K562 (cell line): Measurements from ENCODE around the gene EGFL7. TPM values are rescaled to one million over a fixed set of nuclear protein-coding genes. Genes with fewer than 3 reads are reported as not detected.

Experiments used
- DPF2 ChIP-seq: fragments of 450-650 bp; IDR thresholded peaks from 2 replicates; pipeline ENCODE4 v1.6.1; 2016
- FOXP1 ChIP-seq: sonication (generic); formaldehyde crosslinking; IDR thresholded peaks from 2 replicates; pipeline ENCODE4 v1.8.0; 2022; ENCODE audit warnings: mild to moderate bottlenecking, missing genetic modification reagents
- MYBL2 ChIP-seq, 2 experiments: fragments of 450-650 bp in 1 of 2; sonication (generic) in 1 of 2; formaldehyde crosslinking in 1 of 2; IDR thresholded peaks; 2 replicates each; pipeline versions ENCODE4 v1.6.1 to v1.8.1; 2017 to 2022; ENCODE audit warnings: borderline replicate concordance in 1 of 2, inconsistent platforms in 1 of 2, low read depth in 1 of 2, mild to moderate bottlenecking in 1 of 2, missing genetic modification reagents in 1 of 2, moderate library complexity in 1 of 2
- POLR3G ChIP-seq: IDR thresholded peaks from 2 replicates; pipeline ENCODE4 v1.6.1; 2011; ENCODE audit not compliant: insufficient read length, insufficient replicate concordance; ENCODE audit errors: extremely low read depth
- STAT5A ChIP-seq: IDR thresholded peaks from 2 replicates; pipeline ENCODE4 v1.6.1; 2012; ENCODE audit warnings: low read length, inconsistent platforms, borderline replicate concordance
- ZNF197 ChIP-seq: fragments of 200-800 bp; sonication (Bioruptor generic); IDR thresholded peaks from 2 replicates; pipeline ENCODE4 v1.6.1; 2016; ENCODE audit warnings: low read depth, missing genetic modification characterization, missing compliant biosample characterization
- ZNF318 ChIP-seq, 2 experiments: fragments of 450-650 bp; IDR thresholded peaks; 2 replicates each; pipeline ENCODE4 v1.6.1; 2016; ENCODE audit warnings: mild to moderate bottlenecking in 2 of 2, borderline replicate concordance in 1 of 2, low read depth in 1 of 2, moderate library complexity in 1 of 2
- ZNF586 ChIP-seq: fragments of 450-650 bp; formaldehyde crosslinking; conservative IDR thresholded peaks from 2 replicates; pipeline ENCODE4 v1.4.0; 2020; ENCODE audit warnings: mild to moderate bottlenecking, moderate library complexity
- polyA plus RNA-seq, 8 experiments: library from polyadenylated mRNA; depleted of rRNA in 4 of 8; stranded (reverse) in 5 of 8; unstranded in 3 of 8; fragments of >200 nt; fragmentation: Nextera tagmentation in 2 of 8; fragmentation: Illumina TruSeq in 1 of 8; extraction: Ambion mirVana in 2 of 8; extraction: Trizol in 1 of 8; gene quantifications; 2 replicates each; pipeline versions ENCODE4 v1.2.1 to v1.2.3, GENCODE V29; 2011 to 2014; ENCODE audit warnings: inconsistent platforms in 1 of 8, missing spikeins in 1 of 8
- total RNA-seq, 7 experiments: library from RNA; depleted of rRNA in 6 of 7; stranded (reverse); fragments of >200 nt in 6 of 7; fragmentation: Illumina TruSeq in 2 of 7; extraction: Trizol in 2 of 7; gene quantifications; 2 replicates each; pipeline versions ENCODE4 v1.2.1 to v1.2.3, GENCODE V29; 2011 to 2021; ENCODE audit warnings: low replicate concordance in 1 of 7
- TF ChIP-seq, protein P1 (sequence below): fragments of 450-650 bp; conservative IDR thresholded peaks from 2 replicates; pipeline ENCODE4 v1.6.1; 2016; ENCODE audit warnings: missing genetic modification characterization, low read depth, mild to moderate bottlenecking, control low read depth, missing compliant biosample characterization
- TF ChIP-seq, protein P2 (sequence below): fragments of 450-650 bp; formaldehyde crosslinking; IDR thresholded peaks from 2 replicates; pipeline ENCODE4 v1.4.0; 2020; ENCODE audit warnings: mild to moderate bottlenecking, moderate library complexity
- TF ChIP-seq, protein P3 (sequence below), 2 experiments: fragments of 450-650 bp in 1 of 2; sonication (generic) in 1 of 2; formaldehyde crosslinking in 1 of 2; IDR thresholded peaks in 1 of 2; conservative IDR thresholded peaks in 1 of 2; 2 replicates each; pipeline versions ENCODE4 v1.6.1 to v1.8.1; 2016 to 2023; ENCODE audit warnings: mild to moderate bottlenecking in 2 of 2, moderate library complexity in 2 of 2, inconsistent platforms in 1 of 2, missing genetic modification reagents in 1 of 2

Gene EGFL7
- total and polyA plus RNA-seq, 9 of the 15 experiments (the other 6 are each of a cell fraction or from before 2014, with no cell fraction given) = 1.5 to 286 (median 55.5) TPM

DNA sequence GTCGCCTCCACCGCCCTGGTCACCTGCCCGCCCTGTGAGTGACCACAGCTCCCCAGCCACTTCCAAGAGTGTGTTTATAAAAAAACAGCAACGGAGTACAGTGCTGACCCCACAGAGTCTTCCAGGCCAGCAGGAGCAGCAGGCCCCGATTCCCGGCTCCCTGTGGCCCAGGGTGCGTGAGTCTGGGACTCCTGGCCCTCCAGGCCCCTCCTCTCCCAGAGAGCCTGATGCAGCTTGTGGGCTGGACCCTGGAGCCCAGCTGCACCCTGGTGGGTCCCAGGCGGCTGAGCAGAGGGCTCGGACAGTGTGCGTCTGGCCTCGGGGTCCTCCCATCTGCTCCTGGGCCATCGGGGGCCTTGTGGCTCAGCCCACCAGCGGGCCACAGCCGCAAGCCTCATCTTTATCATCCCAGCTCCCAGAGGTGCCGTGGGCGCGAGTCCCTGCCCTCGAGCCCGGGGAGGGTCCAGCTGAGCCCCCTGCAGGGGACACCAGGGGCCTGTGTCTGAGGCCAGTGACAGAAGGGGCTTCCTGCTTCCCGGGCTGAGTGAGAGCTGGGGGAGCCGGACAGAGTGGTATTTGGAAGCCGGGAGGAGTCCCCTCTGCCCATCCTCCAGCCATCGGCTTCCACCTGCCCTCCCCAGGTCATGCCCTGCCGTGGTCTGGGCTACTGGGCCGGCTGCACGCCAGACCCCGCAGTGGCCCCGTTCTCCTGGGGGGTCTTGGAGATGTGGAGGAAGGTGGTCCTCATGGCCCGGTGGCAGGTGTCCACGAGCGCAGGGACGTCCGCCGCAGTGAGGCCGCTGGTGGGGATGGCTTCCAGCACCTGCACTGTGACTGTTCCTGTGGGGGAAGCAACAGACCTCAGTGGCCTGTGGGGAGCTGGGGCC is 10.6 kb downstream of the EGFL7 start (continued):
- no peak for TF ChIP-seq MYBL2 (IDR thresholded peaks at IDR 0.05; ENCODE audit: low read depth)
- no peak for TF ChIP-seq MYBL2 (CRISPR knock-in tag; IDR thresholded peaks at IDR 0.05; ENCODE audit: borderline replicate concordance)
- TF ChIP-seq, protein P1, sequence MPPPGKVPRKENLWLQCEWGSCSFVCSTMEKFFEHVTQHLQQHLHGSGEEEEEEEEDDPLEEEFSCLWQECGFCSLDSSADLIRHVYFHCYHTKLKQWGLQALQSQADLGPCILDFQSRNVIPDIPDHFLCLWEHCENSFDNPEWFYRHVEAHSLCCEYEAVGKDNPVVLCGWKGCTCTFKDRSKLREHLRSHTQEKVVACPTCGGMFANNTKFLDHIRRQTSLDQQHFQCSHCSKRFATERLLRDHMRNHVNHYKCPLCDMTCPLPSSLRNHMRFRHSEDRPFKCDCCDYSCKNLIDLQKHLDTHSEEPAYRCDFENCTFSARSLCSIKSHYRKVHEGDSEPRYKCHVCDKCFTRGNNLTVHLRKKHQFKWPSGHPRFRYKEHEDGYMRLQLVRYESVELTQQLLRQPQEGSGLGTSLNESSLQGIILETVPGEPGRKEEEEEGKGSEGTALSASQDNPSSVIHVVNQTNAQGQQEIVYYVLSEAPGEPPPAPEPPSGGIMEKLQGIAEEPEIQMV (tag) = no peak
- TF ChIP-seq ZNF318 (IDR thresholded peaks at IDR 0.05; ENCODE audit: borderline replicate concordance in 1 of 2, low read depth in 1 of 2) = no peak
- TF ChIP-seq, protein P2, sequence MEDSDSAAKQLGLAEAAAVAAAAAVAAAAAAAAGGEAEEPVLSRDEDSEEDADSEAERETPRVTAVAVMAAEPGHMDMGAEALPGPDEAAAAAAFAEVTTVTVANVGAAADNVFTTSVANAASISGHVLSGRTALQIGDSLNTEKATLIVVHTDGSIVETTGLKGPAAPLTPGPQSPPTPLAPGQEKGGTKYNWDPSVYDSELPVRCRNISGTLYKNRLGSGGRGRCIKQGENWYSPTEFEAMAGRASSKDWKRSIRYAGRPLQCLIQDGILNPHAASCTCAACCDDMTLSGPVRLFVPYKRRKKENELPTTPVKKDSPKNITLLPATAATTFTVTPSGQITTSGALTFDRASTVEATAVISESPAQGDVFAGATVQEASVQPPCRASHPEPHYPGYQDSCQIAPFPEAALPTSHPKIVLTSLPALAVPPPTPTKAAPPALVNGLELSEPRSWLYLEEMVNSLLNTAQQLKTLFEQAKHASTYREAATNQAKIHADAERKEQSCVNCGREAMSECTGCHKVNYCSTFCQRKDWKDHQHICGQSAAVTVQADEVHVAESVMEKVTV (CRISPR knock-in tag) = no peak; the same call in 1 of the 2 replicates
- TF ChIP-seq DPF2 = no peak
- no peak; the same call in 1 of the 2 replicates for TF ChIP-seq ZNF586 (CRISPR knock-in tag)
- TF ChIP-seq, protein P3, sequence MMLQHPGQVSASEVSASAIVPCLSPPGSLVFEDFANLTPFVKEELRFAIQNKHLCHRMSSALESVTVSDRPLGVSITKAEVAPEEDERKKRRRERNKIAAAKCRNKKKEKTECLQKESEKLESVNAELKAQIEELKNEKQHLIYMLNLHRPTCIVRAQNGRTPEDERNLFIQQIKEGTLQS (IDR thresholded peaks at IDR 0.05) = no peak
- TF ChIP-seq, protein P3 (CRISPR knock-in tag; conservative IDR thresholded peaks at IDR 0.05) = no peak
- TF ChIP-seq STAT5A = no peak
- no peak for TF ChIP-seq POLR3G
- TF ChIP-seq ZNF197 (CRISPR knock-in tag) = no peak
- no peak for TF ChIP-seq FOXP1
